Neutrophil (primary cell): ENCODE measurements around the gene VAMP1.
"Not testable (repeated sequence)": the region's sequence is repeated elsewhere in the genome, so short reads cannot be mapped to it uniquely, and the experiment has no call there.

Source experiments
- H3K27ac ChIP-seq: fragments of 200-600 bp; sonication (generic); 2 replicates; pipeline ENCODE4 v1.5.1; 2016; ENCODE audit warnings: mild to moderate bottlenecking, moderate library complexity
- H3K27me3 ChIP-seq: fragments of 200-600 bp; sonication (generic); 2 replicates; pipeline ENCODE4 v1.6.0; 2016; ENCODE audit warnings: mild to moderate bottlenecking
- H3K36me3 ChIP-seq: fragments of 200-600 bp; sonication (generic); 2 replicates; pipeline ENCODE4 v1.5.1; 2017
- H3K4me1 ChIP-seq, 2 experiments: fragments of 200-600 bp in 1 of 2; sonication (generic) in 1 of 2; 1 replicate in 1 of 2; 2 replicates in 1 of 2; pipeline versions ENCODE4 v1.5.1 to v1.6.1; 2013 to 2016; ENCODE audit warnings: low read depth in 1 of 2, low read length in 1 of 2, mild to moderate bottlenecking in 1 of 2, moderate library complexity in 1 of 2; ENCODE audit not compliant: control insufficient read depth in 1 of 2, insufficient read depth in 1 of 2
- H3K4me3 ChIP-seq, 2 experiments: fragments of 200-600 bp in 1 of 2; sonication (generic) in 1 of 2; 1 replicate in 1 of 2; 2 replicates in 1 of 2; pipeline ENCODE4 v1.5.1; 2013 to 2016; ENCODE audit warnings: low read depth in 1 of 2, low read length in 1 of 2, mild to moderate bottlenecking in 1 of 2, moderate library complexity in 1 of 2
- H3K9me3 ChIP-seq: fragments of 200-600 bp; sonication (generic); 2 replicates; pipeline ENCODE4 v1.5.1; 2016
- CTCF ChIP-seq: fragments of 200-600 bp; sonication (generic); IDR thresholded peaks from 2 replicates; pipeline ENCODE4 v1.5.1; 2016; ENCODE audit warnings: antibody characterized with exemption

The VAMP1 gene

GRCh38 chr12:6472491-6472890, 2.0 kb upstream of the VAMP1 start:
- Histone ChIP-seq H3K4me1 (peaks cover 39 to 43% of the 10 kb centered on the region in 2 experiments), H3K27me3 (no peaks in the 10 kb centered on the region), H3K4me3 (no peak overlapping the region), H3K9me3 (no peaks in the 10 kb centered on the region), H3K36me3 (peaks cover 6% of the 10 kb centered on the region), H3K27ac (no peak overlapping the region)
- no peak for TF ChIP-seq CTCF

- no peak overlapping the region for H3K27ac ChIP-seq
- H3K4me1 ChIP-seq = peaks cover 40 to 48% of the 10 kb centered on the region in 2 experiments
- TF ChIP-seq CTCF = no peak
- H3K36me3 ChIP-seq = peaks cover 6% of the 10 kb centered on the region
- no peaks in the 10 kb centered on the region for H3K27me3 ChIP-seq
- H3K9me3 ChIP-seq = no peaks in the 10 kb centered on the region
- no peak overlapping the region for H3K4me3 ChIP-seq
Measured at GRCh38 chr12:6471989-6472360, 1.5 kb upstream of the VAMP1 start.

DNA sequence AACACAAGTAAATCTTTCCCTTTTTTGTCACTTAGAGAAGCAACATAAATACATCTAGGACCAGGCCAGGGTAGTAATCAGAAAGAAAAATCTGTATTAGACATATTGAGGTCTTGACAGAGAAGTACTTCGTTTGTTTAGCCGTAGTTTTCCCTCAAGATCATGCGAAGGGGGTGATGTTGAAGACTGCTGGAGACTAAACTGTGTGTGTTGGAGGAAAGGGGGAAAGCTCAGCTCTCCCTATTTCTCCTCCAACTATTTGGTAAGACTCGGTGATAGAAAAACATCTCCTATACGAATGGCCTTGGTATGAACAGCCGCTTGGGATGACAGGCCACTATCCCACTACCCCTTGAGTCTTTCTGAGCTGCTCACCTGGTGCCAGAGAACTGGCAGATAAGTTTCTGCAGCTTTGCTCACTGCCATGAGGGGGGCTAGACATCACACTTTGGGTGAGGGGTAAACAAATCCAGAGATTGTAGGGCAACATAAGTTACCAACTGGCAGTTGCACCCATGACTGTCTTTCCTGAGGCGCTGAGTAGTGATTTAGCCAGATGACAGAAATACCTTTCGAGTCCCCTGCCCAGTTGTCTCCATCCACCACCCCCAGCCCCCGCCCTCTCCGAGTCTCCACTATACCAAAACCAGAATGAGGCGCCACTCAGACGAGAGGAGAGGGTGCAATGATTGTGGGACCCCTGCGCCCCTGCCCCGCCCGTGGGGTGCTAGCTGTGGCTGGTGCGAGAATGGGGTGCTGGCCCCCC, 685 bp downstream of the VAMP1 start:
- H3K4me1 ChIP-seq = peaks cover 57 to 64% of the 10 kb centered on the region in 2 experiments
- peak overlapping the region; percentile 91 to 95 for H3K4me3 ChIP-seq
- TF ChIP-seq CTCF = no peak
- H3K36me3 ChIP-seq = peaks cover 20% of the 10 kb centered on the region
- H3K27me3 ChIP-seq = no peaks in the 10 kb centered on the region
- H3K9me3 ChIP-seq = no peaks in the 10 kb centered on the region
- peak overlapping the region; percentile 98 for H3K27ac ChIP-seq

- peak overlapping the region; percentile 91 to 95 for H3K4me3 ChIP-seq
- H3K27me3 ChIP-seq = no peaks in the 10 kb centered on the region
- H3K4me1 ChIP-seq = peaks cover 63 to 69% of the 10 kb centered on the region in 2 experiments
- H3K9me3 ChIP-seq = no peaks in the 10 kb centered on the region
- H3K36me3 ChIP-seq = peaks cover 27% of the 10 kb centered on the region
- H3K27ac ChIP-seq = peak overlapping the region; percentile 98
- TF ChIP-seq CTCF = no peak
Measured at GRCh38 chr12:6469092-6469491, 1.4 kb downstream of the VAMP1 start.

- no peaks in the 10 kb centered on the region for H3K9me3 ChIP-seq
- no peak for TF ChIP-seq CTCF
- no peak overlapping the region for H3K4me3 ChIP-seq
- peak overlapping the region; percentile 98 for H3K27ac ChIP-seq
- peaks cover 36% of the 10 kb centered on the region for H3K36me3 ChIP-seq
- H3K27me3 ChIP-seq = no peaks in the 10 kb centered on the region
- peaks cover 72 to 78% of the 10 kb centered on the region in 2 experiments for H3K4me1 ChIP-seq
Measured at GRCh38 chr12:6468283-6468575, 2.2 kb downstream of the VAMP1 start.

DNA sequence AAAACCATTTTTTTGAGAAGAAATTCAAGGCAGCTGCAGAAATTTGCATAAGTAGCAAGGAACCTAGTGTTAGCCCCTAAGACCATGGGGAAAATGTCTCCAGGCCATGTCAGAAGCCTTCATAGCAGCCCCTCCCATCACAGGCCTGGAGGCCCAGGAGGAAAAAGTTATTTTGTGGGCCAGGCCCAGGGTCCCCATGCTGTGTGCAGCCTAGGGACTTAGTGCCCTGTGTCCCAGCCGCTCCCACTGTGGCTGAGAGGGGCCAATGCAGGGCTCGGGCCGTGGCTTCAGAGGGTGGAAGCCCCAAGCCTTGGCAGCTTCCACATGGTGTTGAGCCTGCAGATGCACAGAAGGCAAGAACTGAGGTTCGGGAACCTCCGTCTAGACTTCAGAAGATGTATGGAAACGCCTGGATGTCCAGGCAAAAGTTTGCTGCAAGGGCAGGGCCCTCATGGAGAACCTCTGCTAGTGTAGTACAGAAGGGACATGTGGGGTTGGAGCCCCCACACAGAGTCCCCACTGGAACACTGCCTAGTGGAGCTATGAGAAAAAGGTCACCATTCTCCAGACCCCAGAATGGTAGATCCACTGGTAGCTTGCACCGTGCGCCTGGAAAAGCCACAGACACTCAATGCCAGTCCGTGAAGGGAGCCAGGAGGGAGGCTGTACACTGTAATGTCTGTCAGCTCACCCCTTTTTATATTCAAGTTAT, 2.8 kb downstream of the VAMP1 start:
- peak overlapping the region; percentile 98 for H3K27ac ChIP-seq
- peaks cover 41% of the 10 kb centered on the region for H3K36me3 ChIP-seq
- not testable (repeated sequence) for H3K4me3 ChIP-seq, H3K9me3 ChIP-seq, H3K27me3 ChIP-seq
- peaks cover 77 to 83% of the 10 kb centered on the region in 2 experiments for H3K4me1 ChIP-seq

- Histone ChIP-seq H3K27ac (peak overlapping the region; percentile 75), H3K4me1 (peaks cover 83 to 89% of the 10 kb centered on the region in 2 experiments), H3K36me3 (peaks cover 46% of the 10 kb centered on the region)
- not testable (repeated sequence) for H3K27me3 ChIP-seq, H3K4me3 ChIP-seq, H3K9me3 ChIP-seq
Measured at GRCh38 chr12:6466751-6467150, 3.7 kb downstream of the VAMP1 start.
